Esophagus muscularis mucosa (tissue), 4 donors: ENCODE results near the gene CUX1. TPM values are rescaled to one million over a fixed set of nuclear protein-coding genes. Genes with fewer than 3 reads are reported as not detected.

ENCODE experiments used
- DNase-seq: peaks from one replicate; pipeline ENCODE4 v3.0.0-alpha.2; 2017; ENCODE audit errors: extremely low spot score
- H3K27ac ChIP-seq, 4 donors: fragments of 200-600 bp; sonication (generic); replicated peaks in 1 of 4; 1 replicate in 3 of 4; 2 replicates in 1 of 4; pipeline ENCODE4 v1.5.1; 2016 to 2019; ENCODE audit warnings: mild to moderate bottlenecking in 1 of 4
- H3K27me3 ChIP-seq, 4 donors: fragments of 200-600 bp; sonication (generic); one replicate each; pipeline versions ENCODE4 v1.5.1 to v1.6.0; 2016 to 2019
- H3K36me3 ChIP-seq, 4 donors: fragments of 200-600 bp; sonication (generic); one replicate each; pipeline ENCODE4 v1.5.1; 2016 to 2019
- H3K4me1 ChIP-seq, 4 donors: fragments of 200-600 bp; sonication (generic); one replicate each; pipeline ENCODE4 v1.5.1; 2016 to 2019
- H3K4me3 ChIP-seq, 4 donors: fragments of 200-600 bp; sonication (generic); 1 replicate in 2 of 4; 2 replicates in 2 of 4; pipeline ENCODE4 v1.5.1; 2016 to 2019; ENCODE audit warnings: mild to moderate bottlenecking in 4 of 4, moderate library complexity in 1 of 4
- H3K9me3 ChIP-seq, 4 donors: fragments of 200-600 bp; sonication (generic); 1 replicate in 3 of 4; 2 replicates in 1 of 4; pipeline ENCODE4 v1.5.1; 2016 to 2019
- EP300 ChIP-seq: sonication (generic); formaldehyde crosslinking; IDR thresholded peaks from one replicate; pipeline ENCODE4 v1.6.1; 2017; ENCODE audit warnings: antibody characterized with exemption
- POLR2A ChIP-seq: fragments of 450-650 bp; IDR thresholded peaks from one replicate; pipeline ENCODE4 v1.6.1; 2017; ENCODE audit warnings: antibody characterized with exemption, moderate library complexity, mild to moderate bottlenecking, low read depth
- POLR2AphosphoS5 ChIP-seq, 2 donors: sonication (generic); formaldehyde crosslinking; IDR thresholded peaks; one replicate each; pipeline ENCODE4 v1.6.1; 2017; ENCODE audit warnings: antibody characterized with exemption in 2 of 2
- WGBS: methylation state at CpG from one replicate; pipeline ENCODE4 v1.1.5; 2018; 5-methylcytosine and 5-hydroxymethylcytosine counted together
- intact Hi-C: fragments of 100-400 bp; cut with DNase I; formaldehyde crosslinking; loops from one replicate; pipeline ENCODE4 v1.15.1; 2023
- total RNA-seq, 4 donors: library from RNA; depleted of rRNA; stranded (reverse); fragments of >200 nt; gene quantifications; one replicate each; pipeline versions ENCODE4 v1.1.0 to v1.2.1, GENCODE V29; 2016
- TF ChIP-seq, protein P1 (sequence below), 3 experiments: fragments of 200-600 bp in 2 of 3; fragments of 450-650 bp in 1 of 3; sonication (generic) in 2 of 3; IDR thresholded peaks; one replicate each; pipeline ENCODE4 v1.5.1; 2017 to 2019; ENCODE audit warnings: antibody characterized with exemption in 3 of 3, mild to moderate bottlenecking in 2 of 3, moderate library complexity in 1 of 3

Gene CUX1
- total RNA-seq, 4 donors from 2014 or later, result 61.5 to 136 (median 92.3) TPM

DNA sequence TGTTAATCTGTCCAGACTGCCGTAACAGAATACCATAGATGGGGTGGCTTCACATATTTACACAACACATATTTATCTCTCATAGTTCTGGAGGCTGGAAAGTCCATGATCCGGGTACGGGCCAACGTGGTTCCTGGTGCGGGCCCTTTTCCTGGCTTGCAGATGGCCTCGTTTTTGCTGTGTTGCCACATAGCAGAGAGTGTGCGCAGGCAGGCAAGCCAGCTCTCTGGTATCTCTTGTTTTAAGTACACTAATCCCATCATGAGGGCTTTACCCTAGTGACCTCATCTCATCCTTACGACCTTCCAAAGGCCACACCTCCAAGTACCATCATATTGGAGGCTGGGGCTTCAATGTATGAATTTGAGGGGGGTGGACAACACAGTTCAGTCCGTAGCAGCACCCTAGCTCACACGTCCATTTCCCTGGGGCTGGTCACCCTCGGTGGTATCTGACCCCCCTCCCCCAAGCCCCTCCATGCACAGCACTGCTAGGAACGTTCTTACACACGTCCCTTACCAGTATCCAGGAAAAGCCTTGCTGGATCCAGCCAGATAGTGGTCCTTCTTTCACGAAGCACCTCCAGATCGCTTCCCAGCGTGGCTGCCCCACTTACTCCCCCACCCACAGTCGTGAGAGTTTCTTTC is 21.5 kb downstream of the CUX1 start:
- H3K4me3 ChIP-seq, result no peak overlapping the region
- intact Hi-C loops, result no loop called here
- DNase-seq, result no peak
- TF ChIP-seq EP300, result no peak
- TF ChIP-seq, protein P1, sequence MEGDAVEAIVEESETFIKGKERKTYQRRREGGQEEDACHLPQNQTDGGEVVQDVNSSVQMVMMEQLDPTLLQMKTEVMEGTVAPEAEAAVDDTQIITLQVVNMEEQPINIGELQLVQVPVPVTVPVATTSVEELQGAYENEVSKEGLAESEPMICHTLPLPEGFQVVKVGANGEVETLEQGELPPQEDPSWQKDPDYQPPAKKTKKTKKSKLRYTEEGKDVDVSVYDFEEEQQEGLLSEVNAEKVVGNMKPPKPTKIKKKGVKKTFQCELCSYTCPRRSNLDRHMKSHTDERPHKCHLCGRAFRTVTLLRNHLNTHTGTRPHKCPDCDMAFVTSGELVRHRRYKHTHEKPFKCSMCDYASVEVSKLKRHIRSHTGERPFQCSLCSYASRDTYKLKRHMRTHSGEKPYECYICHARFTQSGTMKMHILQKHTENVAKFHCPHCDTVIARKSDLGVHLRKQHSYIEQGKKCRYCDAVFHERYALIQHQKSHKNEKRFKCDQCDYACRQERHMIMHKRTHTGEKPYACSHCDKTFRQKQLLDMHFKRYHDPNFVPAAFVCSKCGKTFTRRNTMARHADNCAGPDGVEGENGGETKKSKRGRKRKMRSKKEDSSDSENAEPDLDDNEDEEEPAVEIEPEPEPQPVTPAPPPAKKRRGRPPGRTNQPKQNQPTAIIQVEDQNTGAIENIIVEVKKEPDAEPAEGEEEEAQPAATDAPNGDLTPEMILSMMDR (IDR thresholded peaks at IDR 0.05), result no peak
- no peak for TF ChIP-seq POLR2AphosphoS5 (IDR thresholded peaks at IDR 0.05)
- TF ChIP-seq POLR2A, result no peak
- no peaks in the 10 kb centered on the region for H3K36me3 ChIP-seq
- H3K9me3 ChIP-seq, result no peaks in the 10 kb centered on the region
- WGBS, result 93% methylated on average over 17 of the region's 17 CpGs
- H3K4me1 ChIP-seq, result peaks cover 0 to 8% (median 0%) of the 10 kb centered on the region in 4 donors
- H3K27me3 ChIP-seq, result no peaks in the 10 kb centered on the region
- H3K27ac ChIP-seq, result no peak overlapping the region

DNA sequence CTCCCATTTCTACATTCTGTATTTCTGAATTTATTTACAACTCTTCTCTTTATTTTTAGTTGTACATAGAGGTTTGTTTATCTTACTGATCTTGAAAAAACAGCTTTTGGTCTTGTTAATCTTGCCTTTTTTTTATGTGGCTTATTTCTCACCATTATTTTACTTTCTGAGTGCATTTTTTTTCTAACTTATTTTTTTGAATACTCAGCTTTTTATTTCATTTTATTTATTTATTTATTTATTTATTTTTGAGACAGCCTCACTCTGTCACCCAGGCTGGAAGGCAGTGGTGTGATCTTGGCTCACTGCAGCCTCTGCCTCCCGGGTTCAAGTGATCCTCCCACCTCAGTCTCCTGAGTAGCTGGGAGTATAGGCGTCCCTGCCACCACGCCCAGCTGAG is 23.9 kb downstream of the CUX1 start:
- H3K27me3 ChIP-seq, result no peaks in the 10 kb centered on the region
- TF ChIP-seq POLR2A, result no peak
- TF ChIP-seq EP300, result no peak
- TF ChIP-seq POLR2AphosphoS5 (IDR thresholded peaks at IDR 0.05), result no peak
- TF ChIP-seq, protein P1 (IDR thresholded peaks at IDR 0.05), result no peak
- intact Hi-C loops, result no loop called here
- H3K27ac ChIP-seq, result no peak overlapping the region
- H3K4me3 ChIP-seq, result no peak overlapping the region
- no peak for DNase-seq
- no peaks in the 10 kb centered on the region for H3K9me3 ChIP-seq
- WGBS, result 94% methylated on average over 3 of the region's 3 CpGs
- no peaks in the 10 kb centered on the region for H3K36me3 ChIP-seq
- H3K4me1 ChIP-seq, result peaks cover 0 to 4% (median 0%) of the 10 kb centered on the region in 4 donors

DNA sequence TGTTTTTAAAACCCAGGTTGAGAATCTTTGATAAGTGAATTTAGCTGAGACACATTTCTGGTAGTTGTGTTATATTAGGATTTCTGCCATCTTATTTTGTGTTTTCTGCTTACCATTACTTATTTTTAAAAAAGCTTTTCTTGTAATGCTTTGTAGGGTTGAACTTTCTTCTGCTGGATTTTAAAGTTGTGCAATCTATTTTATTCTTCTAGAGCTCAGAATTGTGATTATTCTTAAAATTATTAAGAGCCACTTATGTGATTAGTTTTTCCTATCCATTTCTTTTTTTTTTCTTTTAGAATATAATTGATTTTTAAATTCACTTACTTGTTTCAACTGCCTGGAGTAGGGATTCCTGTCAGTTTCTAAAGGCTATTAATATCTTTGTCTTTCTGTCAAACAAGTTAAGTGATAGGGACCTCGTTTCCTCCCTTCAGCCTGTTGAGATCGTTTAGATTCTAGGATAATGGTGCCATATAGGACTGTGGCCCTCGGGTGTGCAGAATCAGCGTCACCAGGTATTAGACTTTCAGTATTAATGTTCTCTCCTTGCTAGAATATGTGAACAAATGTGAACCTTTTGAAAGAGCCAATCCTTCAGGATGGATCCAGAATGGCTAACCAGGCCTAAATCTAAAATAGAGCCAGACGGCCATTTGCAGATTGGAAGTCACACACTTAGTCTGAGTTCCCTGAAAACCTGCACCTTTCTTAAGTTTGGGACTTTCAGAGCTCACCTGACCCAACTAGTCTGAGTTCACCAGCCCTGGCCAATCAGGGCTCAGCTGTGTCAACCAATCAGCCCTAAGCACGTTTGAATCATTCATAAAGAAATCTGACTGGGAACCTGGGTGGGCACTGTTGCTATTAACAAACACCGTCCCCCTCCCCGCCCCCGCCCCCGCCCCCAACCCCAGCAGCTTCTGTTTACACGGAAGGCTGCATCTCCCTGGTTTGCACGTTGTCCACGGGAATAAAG is 26.2 kb downstream of the CUX1 start:
- no peaks in the 10 kb centered on the region for H3K4me1 ChIP-seq
- H3K36me3 ChIP-seq, result no peaks in the 10 kb centered on the region
- H3K9me3 ChIP-seq, result no peaks in the 10 kb centered on the region
- H3K4me3 ChIP-seq, result no peak overlapping the region
- no peaks in the 10 kb centered on the region for H3K27me3 ChIP-seq
- no peak for DNase-seq
- no peak overlapping the region for H3K27ac ChIP-seq
- intact Hi-C loops, result no loop called here
- no peak for TF ChIP-seq POLR2A
- WGBS, result 79% methylated on average over 12 of the region's 13 CpGs

DNA sequence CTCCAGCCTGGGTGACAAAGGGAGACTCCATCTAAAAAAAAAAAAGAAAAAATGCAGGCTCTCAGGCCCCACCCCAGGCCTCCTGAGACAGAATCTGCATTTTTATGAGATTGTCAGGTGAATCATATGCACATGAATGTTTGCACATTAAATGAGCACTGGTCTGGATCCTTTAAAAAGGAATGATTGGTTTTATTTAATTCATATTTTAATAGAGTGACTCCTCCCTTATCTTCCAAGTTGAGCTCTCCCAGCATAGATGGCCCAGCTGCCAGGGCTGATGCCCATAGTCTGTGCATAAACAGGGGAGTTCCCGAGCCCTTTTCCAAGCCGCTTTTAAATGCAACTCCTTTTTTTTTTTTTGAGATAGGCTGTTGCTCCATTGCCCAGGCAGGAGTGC is 28.5 kb downstream of the CUX1 start:
- TF ChIP-seq EP300, result no peak
- TF ChIP-seq, protein P1 (IDR thresholded peaks at IDR 0.05), result no peak
- no peak for TF ChIP-seq POLR2A
- no peak for TF ChIP-seq POLR2AphosphoS5 (IDR thresholded peaks at IDR 0.05)
- intact Hi-C loops, result no loop called here
- Histone ChIP-seq H3K36me3 (no peaks in the 10 kb centered on the region), H3K4me1 (no peaks in the 10 kb centered on the region), H3K4me3 (no peak overlapping the region), H3K27me3 (no peaks in the 10 kb centered on the region), H3K27ac (no peak overlapping the region), H3K9me3 (no peaks in the 10 kb centered on the region)
- DNase-seq, result no peak
- WGBS, result 93% methylated on average over 2 of the region's 2 CpGs

DNA sequence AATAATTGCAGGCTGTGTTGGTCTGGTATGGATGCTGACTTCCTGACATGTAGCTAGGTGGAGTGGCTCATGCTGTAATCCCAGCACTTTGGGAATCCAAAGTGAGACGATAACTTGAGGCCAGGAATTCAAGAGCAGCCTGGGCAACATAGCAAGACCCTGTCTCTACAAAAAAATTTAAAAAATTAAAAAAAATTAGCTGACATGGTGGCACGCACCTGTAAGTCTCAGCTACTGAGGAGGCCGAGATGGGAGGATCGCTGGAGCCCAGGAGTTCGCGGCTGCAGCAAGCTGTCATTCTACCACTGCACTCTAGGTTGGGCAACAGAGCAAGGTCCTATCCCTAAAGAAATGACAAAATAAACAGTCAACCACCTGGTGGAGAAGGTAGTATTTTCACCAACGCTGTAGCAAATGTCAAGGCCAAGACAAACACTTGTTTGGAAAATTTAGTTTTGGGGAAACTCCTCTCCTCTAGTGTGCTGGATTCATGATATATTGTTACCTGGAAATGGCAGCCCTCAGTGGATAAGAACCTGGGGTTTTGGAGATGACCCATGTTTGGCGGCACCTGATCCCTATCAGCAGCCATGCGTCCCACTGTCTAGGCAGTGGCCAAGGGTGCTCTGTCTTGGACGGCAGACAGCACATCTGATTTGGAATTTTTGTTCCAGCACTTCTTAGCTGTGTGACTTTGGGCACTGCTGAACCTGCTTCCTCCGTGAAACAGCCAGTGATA is 29.5 kb downstream of the CUX1 start:
- no peak overlapping the region for H3K4me3 ChIP-seq
- H3K36me3 ChIP-seq, result no peaks in the 10 kb centered on the region
- H3K9me3 ChIP-seq, result no peaks in the 10 kb centered on the region
- H3K4me1 ChIP-seq, result no peaks in the 10 kb centered on the region
- WGBS, result 97% methylated on average over 11 of the region's 11 CpGs
- intact Hi-C loops, result no loop called here
- no peaks in the 10 kb centered on the region for H3K27me3 ChIP-seq
- H3K27ac ChIP-seq, result no peak overlapping the region
- no peak for TF ChIP-seq POLR2A
- TF ChIP-seq EP300, result no peak
- TF ChIP-seq POLR2AphosphoS5 (IDR thresholded peaks at IDR 0.05), result no peak
- TF ChIP-seq, protein P1 (IDR thresholded peaks at IDR 0.05), result no peak
- DNase-seq, result no peak
